Measurements from ENCODE around the gene CCAR1. TPM values are rescaled to one million over a fixed set of nuclear protein-coding genes. Genes with fewer than 3 reads are reported as not detected.

CCAR1 gene
- total RNA-seq, 1 experiment from 2014 or later, result 103 TPM

DNA sequence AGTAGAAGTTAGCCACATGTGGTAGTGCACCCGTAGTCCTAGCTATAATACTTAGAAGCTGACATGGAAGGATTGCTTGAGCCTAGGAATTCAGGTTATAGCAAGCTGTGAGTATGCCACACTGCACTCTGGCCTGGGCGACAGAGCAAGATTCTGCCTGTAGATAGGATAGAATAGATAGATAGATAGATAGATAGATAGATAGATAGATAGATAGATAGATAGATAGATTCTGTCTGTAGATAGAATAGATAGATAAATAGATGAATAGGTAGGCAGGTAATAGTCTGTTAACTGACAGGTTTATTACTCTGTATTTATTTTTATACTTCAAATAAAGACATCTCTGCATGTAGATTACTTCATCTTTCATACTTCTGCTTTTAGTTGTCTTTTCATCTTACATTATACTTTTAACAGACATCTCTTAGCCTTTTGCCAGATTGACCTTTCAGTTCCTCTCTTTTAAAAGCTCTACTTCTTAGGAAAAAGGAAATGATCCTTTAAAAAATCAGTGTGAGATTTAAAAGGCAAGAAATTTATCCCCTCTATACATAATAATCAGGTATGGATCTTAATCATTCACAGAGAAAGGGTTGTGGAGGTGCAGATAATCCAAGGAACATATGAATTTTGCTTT, 31.8 kb downstream of the CCAR1 start:
- no peak for DNase-seq (ENCODE audit: unreplicated experiment)
- Mint-ChIP-seq H3K27me3 (ENCODE audit: insufficient read depth, unreplicated experiment) (no peaks in the 10 kb centered on the region), H3K36me3 (ENCODE audit: insufficient read depth, unreplicated experiment) (peaks cover 97% of the 10 kb centered on the region), H3K4me1 (ENCODE audit: insufficient read depth, unreplicated experiment) (no peaks in the 10 kb centered on the region), H3K4me3 (ENCODE audit: unreplicated experiment) (no peak overlapping the region), H3K27ac (ENCODE audit: low read depth, unreplicated experiment) (no peak overlapping the region), H3K9me3 (ENCODE audit: unreplicated experiment) (no peaks in the 10 kb centered on the region)
- POLR2A ChIA-PET, result interaction anchor here (0.6 kb wide), 1 partner anchor 28 kb away, joined by 4 read pairs; no protein-coding TSS in a partner anchor
- intact Hi-C loops (cut with micrococcal nuclease), result no loop called here
- TF ChIP-seq, protein P1, sequence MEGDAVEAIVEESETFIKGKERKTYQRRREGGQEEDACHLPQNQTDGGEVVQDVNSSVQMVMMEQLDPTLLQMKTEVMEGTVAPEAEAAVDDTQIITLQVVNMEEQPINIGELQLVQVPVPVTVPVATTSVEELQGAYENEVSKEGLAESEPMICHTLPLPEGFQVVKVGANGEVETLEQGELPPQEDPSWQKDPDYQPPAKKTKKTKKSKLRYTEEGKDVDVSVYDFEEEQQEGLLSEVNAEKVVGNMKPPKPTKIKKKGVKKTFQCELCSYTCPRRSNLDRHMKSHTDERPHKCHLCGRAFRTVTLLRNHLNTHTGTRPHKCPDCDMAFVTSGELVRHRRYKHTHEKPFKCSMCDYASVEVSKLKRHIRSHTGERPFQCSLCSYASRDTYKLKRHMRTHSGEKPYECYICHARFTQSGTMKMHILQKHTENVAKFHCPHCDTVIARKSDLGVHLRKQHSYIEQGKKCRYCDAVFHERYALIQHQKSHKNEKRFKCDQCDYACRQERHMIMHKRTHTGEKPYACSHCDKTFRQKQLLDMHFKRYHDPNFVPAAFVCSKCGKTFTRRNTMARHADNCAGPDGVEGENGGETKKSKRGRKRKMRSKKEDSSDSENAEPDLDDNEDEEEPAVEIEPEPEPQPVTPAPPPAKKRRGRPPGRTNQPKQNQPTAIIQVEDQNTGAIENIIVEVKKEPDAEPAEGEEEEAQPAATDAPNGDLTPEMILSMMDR (IDR thresholded peaks at IDR 0.05; ENCODE audit: unreplicated experiment), result no peak
- no TSS peak for BruUV-seq (replicated peaks)
- CTCF ChIA-PET, result interaction anchor here (0.6 kb wide), 1 partner anchor 202 kb away, joined by 4 read pairs; no protein-coding TSS in a partner anchor

DNA sequence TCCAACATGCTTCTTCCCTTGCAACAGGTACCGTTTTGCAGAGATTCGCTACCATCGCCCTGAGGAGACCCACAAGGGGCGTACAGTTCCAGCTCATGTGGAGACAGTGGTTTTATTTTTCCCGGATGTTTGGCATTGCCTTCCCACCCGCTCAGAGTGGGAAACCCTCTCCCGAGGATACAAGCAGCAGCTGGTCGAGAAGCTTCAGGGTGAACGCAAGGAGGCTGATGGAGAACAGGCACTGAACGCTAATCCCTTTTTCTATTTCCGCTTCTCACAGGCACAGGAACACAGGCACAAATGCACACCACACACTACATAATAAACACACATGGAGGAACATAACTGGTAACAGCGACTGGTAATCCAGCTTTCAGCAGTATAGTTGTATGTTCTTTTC, 35.2 kb downstream of the CCAR1 start:
- BruUV-seq (replicated peaks), result no TSS peak
- ChIA-PET CTCF (interaction anchor here (1.4 kb wide), 1 partner anchor 9 kb away, joined by 3 read pairs; no protein-coding TSS in a partner anchor), POLR2A (no interaction called here)
- H3K4me3 Mint-ChIP-seq (ENCODE audit: unreplicated experiment), result no peak overlapping the region
- H3K4me1 Mint-ChIP-seq (ENCODE audit: insufficient read depth, unreplicated experiment), result no peaks in the 10 kb centered on the region
- no peak overlapping the region for H3K27ac Mint-ChIP-seq (ENCODE audit: low read depth, unreplicated experiment)
- H3K36me3 Mint-ChIP-seq (ENCODE audit: insufficient read depth, unreplicated experiment), result peaks cover 99% of the 10 kb centered on the region
- intact Hi-C loops (cut with micrococcal nuclease), result no loop called here
- no peaks in the 10 kb centered on the region for H3K27me3 Mint-ChIP-seq (ENCODE audit: insufficient read depth, unreplicated experiment)
- DNase-seq (ENCODE audit: unreplicated experiment), result no peak
- TF ChIP-seq, protein P1 (IDR thresholded peaks at IDR 0.05; ENCODE audit: unreplicated experiment), result no peak
- H3K9me3 Mint-ChIP-seq (ENCODE audit: unreplicated experiment), result no peaks in the 10 kb centered on the region

DNA sequence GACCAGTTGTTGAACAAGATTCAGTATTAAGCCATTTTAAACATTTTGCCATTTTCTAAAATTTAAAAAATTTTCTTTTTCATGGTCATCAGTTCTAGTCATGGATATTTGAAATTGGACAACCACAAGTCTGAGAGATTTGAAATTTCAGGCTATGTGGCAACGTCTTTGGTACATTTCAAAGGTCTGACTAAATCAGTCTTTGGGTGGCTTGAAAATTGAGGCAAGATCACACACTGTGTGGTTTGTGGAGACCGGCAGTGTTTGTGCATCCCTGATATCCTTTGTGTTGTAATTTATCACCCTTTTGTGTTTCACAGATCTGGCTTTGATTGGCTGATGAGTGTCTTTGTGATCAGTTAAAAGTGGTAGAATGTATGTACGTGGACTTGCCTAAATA, 35.7 kb downstream of the CCAR1 start:
- TF ChIP-seq, protein P1 (IDR thresholded peaks at IDR 0.05; ENCODE audit: unreplicated experiment), result no peak
- Mint-ChIP-seq H3K36me3 (ENCODE audit: insufficient read depth, unreplicated experiment) (peaks cover 99% of the 10 kb centered on the region), H3K27ac (ENCODE audit: low read depth, unreplicated experiment) (no peak overlapping the region), H3K9me3 (ENCODE audit: unreplicated experiment) (no peaks in the 10 kb centered on the region), H3K4me3 (ENCODE audit: unreplicated experiment) (no peak overlapping the region), H3K4me1 (ENCODE audit: insufficient read depth, unreplicated experiment) (no peaks in the 10 kb centered on the region), H3K27me3 (ENCODE audit: insufficient read depth, unreplicated experiment) (no peaks in the 10 kb centered on the region)
- BruUV-seq (replicated peaks), result no TSS peak
- DNase-seq (ENCODE audit: unreplicated experiment), result no peak
- ChIA-PET CTCF (interaction anchor here (1.4 kb wide), 1 partner anchor 9 kb away, joined by 3 read pairs; no protein-coding TSS in a partner anchor), POLR2A (interaction anchor here (1.1 kb wide), 1 partner anchor 30 kb away, joined by 3 read pairs; no protein-coding TSS in a partner anchor)
- intact Hi-C loops (cut with micrococcal nuclease), result no loop called here

DNA sequence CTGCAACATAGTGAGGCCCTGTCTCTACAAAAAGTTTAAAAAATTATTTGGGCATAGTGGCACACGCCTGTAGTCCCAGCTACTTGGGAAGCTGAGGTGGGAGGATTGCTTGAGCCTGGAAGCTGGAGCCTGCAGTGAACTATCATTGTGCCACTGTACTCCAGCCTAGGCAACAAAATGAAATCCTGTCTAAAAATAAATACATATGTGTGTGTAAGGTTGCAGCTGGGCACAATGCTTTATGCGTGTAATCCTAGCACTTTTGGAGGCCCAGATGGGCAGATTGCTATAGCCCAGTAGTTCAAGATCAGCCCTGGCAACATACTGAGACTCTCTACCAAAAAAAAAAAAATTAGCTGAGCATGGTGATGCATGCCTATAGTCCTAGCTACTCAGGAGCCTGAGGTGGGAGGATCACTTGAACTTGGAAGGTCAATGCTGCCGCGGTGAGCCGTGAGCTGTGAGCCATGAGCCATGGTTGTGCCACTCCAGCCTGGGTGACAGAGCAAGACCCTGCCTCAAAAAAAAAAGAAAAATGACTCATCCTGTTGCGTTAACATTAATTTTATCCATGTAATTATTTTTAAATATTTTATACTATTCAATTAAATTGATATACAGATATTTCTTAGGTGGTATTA, 38.3 kb downstream of the CCAR1 start:
- ChIA-PET POLR2A (no interaction called here), CTCF (interaction anchor here (0.6 kb wide), 1 partner anchor 10 kb away, joined by 4 read pairs; no protein-coding TSS in a partner anchor)
- no peak for DNase-seq (ENCODE audit: unreplicated experiment)
- no TSS peak for BruUV-seq (replicated peaks)
- intact Hi-C loops (cut with micrococcal nuclease), result no loop called here
- no peaks in the 10 kb centered on the region for H3K27me3 Mint-ChIP-seq (ENCODE audit: insufficient read depth, unreplicated experiment)
- no peaks in the 10 kb centered on the region for H3K9me3 Mint-ChIP-seq (ENCODE audit: unreplicated experiment)
- H3K4me1 Mint-ChIP-seq (ENCODE audit: insufficient read depth, unreplicated experiment), result no peaks in the 10 kb centered on the region
- peaks cover 97% of the 10 kb centered on the region for H3K36me3 Mint-ChIP-seq (ENCODE audit: insufficient read depth, unreplicated experiment)
- H3K27ac Mint-ChIP-seq (ENCODE audit: low read depth, unreplicated experiment), result no peak overlapping the region
- H3K4me3 Mint-ChIP-seq (ENCODE audit: unreplicated experiment), result no peak overlapping the region
- TF ChIP-seq, protein P1 (IDR thresholded peaks at IDR 0.05; ENCODE audit: unreplicated experiment), result no peak

All from MCF 10A (cell line).